ENCODE data around the gene ERC2.

- TF ChIP-seq CTCF (IDR thresholded peaks at IDR 0.05) (no peak), EP300 (IDR thresholded peaks at IDR 0.05) (no peak), POLR2A (IDR thresholded peaks at IDR 0.05) (no peak), POLR2AphosphoS5 (IDR thresholded peaks at IDR 0.05) (no peak)
Observed at GRCh38 chr3:55911266-55911665, 557.0 kb downstream of the ERC2 start.

Measured in upper lobe of left lung (tissue), 4 donors.